ENCODE results near the gene CCDC88C. TPM values are rescaled to one million over a fixed set of nuclear protein-coding genes. Genes with fewer than 3 reads are reported as not detected.

The CCDC88C gene
- total RNA-seq, 1 experiment from 2014 or later = 33.2 TPM

- CTCF ChIA-PET = no interaction called here
- Mint-ChIP-seq H3K36me3 (ENCODE audit: insufficient read depth, unreplicated experiment) (peaks cover 10% of the 10 kb centered on the region), H3K27me3 (ENCODE audit: unreplicated experiment) (no peaks in the 10 kb centered on the region), H3K27ac (ENCODE audit: unreplicated experiment) (no peak overlapping the region), H3K9me3 (ENCODE audit: low read depth, unreplicated experiment) (no peaks in the 10 kb centered on the region), H3K4me1 (ENCODE audit: low read depth, unreplicated experiment) (no peaks in the 10 kb centered on the region), H3K4me3 (ENCODE audit: low read depth, unreplicated experiment) (no peak overlapping the region)
- intact Hi-C loops (cut with micrococcal nuclease; ENCODE audit: unreplicated experiment) = no loop called here
- peak; percentile 29 for DNase-seq
- no TSS peak for BruUV-seq (replicated peaks)
- TF ChIP-seq CTCF (IDR thresholded peaks at IDR 0.05; ENCODE audit: unreplicated experiment) = no peak
These were observed 114.3 kb downstream of the CCDC88C start for GRCh38 chr14:91303091-91303923.

GRCh38 chr14:91302391-91302790, 115.2 kb downstream of the CCDC88C start:
- peaks cover 10% of the 10 kb centered on the region for H3K36me3 Mint-ChIP-seq (ENCODE audit: insufficient read depth, unreplicated experiment)

GRCh38 chr14:91300957-91301356, 116.7 kb downstream of the CCDC88C start:
- TF ChIP-seq CTCF (IDR thresholded peaks at IDR 0.05; ENCODE audit: unreplicated experiment) = no peak
- Mint-ChIP-seq H3K4me1 (ENCODE audit: low read depth, unreplicated experiment) (no peaks in the 10 kb centered on the region), H3K27me3 (ENCODE audit: unreplicated experiment) (no peaks in the 10 kb centered on the region), H3K4me3 (ENCODE audit: low read depth, unreplicated experiment) (no peak overlapping the region), H3K36me3 (ENCODE audit: insufficient read depth, unreplicated experiment) (peaks cover 19% of the 10 kb centered on the region), H3K27ac (ENCODE audit: unreplicated experiment) (no peak overlapping the region), H3K9me3 (ENCODE audit: low read depth, unreplicated experiment) (no peaks in the 10 kb centered on the region)
- no TSS peak for BruUV-seq (replicated peaks)
- DNase-seq = no peak
- CTCF ChIA-PET = no interaction called here
- intact Hi-C loops (cut with micrococcal nuclease; ENCODE audit: unreplicated experiment) = no loop called here

More at GRCh38 chr14:91302391-91302790, 115.2 kb downstream of the CCDC88C start:
- Mint-ChIP-seq H3K9me3 (ENCODE audit: low read depth, unreplicated experiment) (no peaks in the 10 kb centered on the region), H3K27ac (ENCODE audit: unreplicated experiment) (no peak overlapping the region), H3K27me3 (ENCODE audit: unreplicated experiment) (no peaks in the 10 kb centered on the region), H3K4me1 (ENCODE audit: low read depth, unreplicated experiment) (no peaks in the 10 kb centered on the region), H3K4me3 (ENCODE audit: low read depth, unreplicated experiment) (no peak overlapping the region)
- intact Hi-C loops (cut with micrococcal nuclease; ENCODE audit: unreplicated experiment) = no loop called here
- no peak for DNase-seq
- no TSS peak for BruUV-seq (replicated peaks)
- no peak for TF ChIP-seq CTCF (IDR thresholded peaks at IDR 0.05; ENCODE audit: unreplicated experiment)
- CTCF ChIA-PET = no interaction called here

GRCh38 chr14:91300283-91300895, 117.2 kb downstream of the CCDC88C start:
- no peak for TF ChIP-seq CTCF (IDR thresholded peaks at IDR 0.05; ENCODE audit: unreplicated experiment)
- Mint-ChIP-seq H3K27ac (ENCODE audit: unreplicated experiment) (no peak overlapping the region), H3K4me3 (ENCODE audit: low read depth, unreplicated experiment) (no peak overlapping the region), H3K36me3 (ENCODE audit: insufficient read depth, unreplicated experiment) (peaks cover 14% of the 10 kb centered on the region), H3K4me1 (ENCODE audit: low read depth, unreplicated experiment) (no peaks in the 10 kb centered on the region), H3K27me3 (ENCODE audit: unreplicated experiment) (no peaks in the 10 kb centered on the region), H3K9me3 (ENCODE audit: low read depth, unreplicated experiment) (no peaks in the 10 kb centered on the region)
- no TSS peak for BruUV-seq (replicated peaks)
- CTCF ChIA-PET = no interaction called here
- intact Hi-C loops (cut with micrococcal nuclease; ENCODE audit: unreplicated experiment) = no loop called here
- DNase-seq = no peak

All from Calu3 (cell line).